Loucy (cell line): ENCODE data around the gene PPP1R10.
"Not testable (repeated sequence)": the region's sequence is repeated elsewhere in the genome, so short reads cannot be mapped to it uniquely, and the experiment has no call there.

ENCODE experiments used
- H2AFZ ChIP-seq: fragments of 200-600 bp; sonication (generic); 2 replicates; pipeline ENCODE4 v1.6.0; 2016; ENCODE audit warnings: antibody characterized with exemption, mild to moderate bottlenecking, low read length, moderate library complexity
- H3F3A ChIP-seq: fragments of 200-600 bp; 2 replicates; pipeline ENCODE4 v1.6.0; 2016; ENCODE audit warnings: antibody characterized with exemption, low read depth, mild to moderate bottlenecking
- H3K27me3 ChIP-seq: fragments of 200-600 bp; sonication (generic); 2 replicates; pipeline ENCODE4 v1.6.1; 2014; ENCODE audit warnings: low read length, mild to moderate bottlenecking; ENCODE audit not compliant: insufficient read depth, poor library complexity, severe bottlenecking
- H3K36me3 ChIP-seq: fragments of 200-600 bp; sonication (generic); 2 replicates; pipeline ENCODE4 v1.6.1; 2016; ENCODE audit warnings: low read length; ENCODE audit not compliant: insufficient read depth
- H3K4me1 ChIP-seq: fragments of 200-600 bp; sonication (generic); 2 replicates; pipeline ENCODE4 v1.5.1; 2014; ENCODE audit warnings: low read length, mild to moderate bottlenecking; ENCODE audit not compliant: insufficient read depth, poor library complexity, severe bottlenecking
- H3K4me2 ChIP-seq: fragments of 200-600 bp; sonication (generic); 2 replicates; pipeline ENCODE4 v1.6.0; 2014; ENCODE audit warnings: antibody characterized with exemption, low read length, low read depth, mild to moderate bottlenecking; ENCODE audit not compliant: poor library complexity, severe bottlenecking
- H3K4me3 ChIP-seq: fragments of 200-600 bp; sonication (generic); 2 replicates; pipeline ENCODE4 v1.5.1; 2014; ENCODE audit warnings: low read length, mild to moderate bottlenecking, mixed read lengths; ENCODE audit not compliant: poor library complexity, severe bottlenecking
- H3K79me2 ChIP-seq: fragments of 200-600 bp; sonication (generic); 2 replicates; pipeline ENCODE4 v1.6.1; 2014; ENCODE audit warnings: low read length; ENCODE audit not compliant: insufficient read depth
- H3K9ac ChIP-seq: fragments of 200-600 bp; sonication (generic); 2 replicates; pipeline ENCODE4 v1.6.0; 2014; ENCODE audit warnings: mild to moderate bottlenecking, low read depth, low read length, moderate library complexity; ENCODE audit not compliant: poor library complexity, severe bottlenecking
- H3K9me2 ChIP-seq: fragments of 200-600 bp; sonication (generic); replicated peaks from 2 replicates; pipeline ENCODE4 v1.6.1; 2016; ENCODE audit warnings: low read depth, low read length, mixed read lengths
- H3K9me3 ChIP-seq: fragments of 200-600 bp; sonication (generic); 2 replicates; pipeline ENCODE4 v1.6.1; 2014; ENCODE audit warnings: mild to moderate bottlenecking, antibody characterized with exemption, low read length, low read depth; ENCODE audit not compliant: insufficient read depth
- H4K20me1 ChIP-seq: fragments of 200-600 bp; sonication (generic); 2 replicates; pipeline ENCODE4 v1.6.0; 2014; ENCODE audit warnings: antibody characterized with exemption, low read length, mild to moderate bottlenecking; ENCODE audit not compliant: insufficient read depth, poor library complexity, severe bottlenecking
- CTCF ChIP-seq: fragments of 200-600 bp; sonication (generic); conservative IDR thresholded peaks from 2 replicates; pipeline ENCODE4 v1.5.1; 2014; ENCODE audit warnings: mild to moderate bottlenecking, antibody characterized with exemption, low read length
- EZH2phosphoT487 ChIP-seq: fragments of 200-600 bp; IDR thresholded peaks from 2 replicates; pipeline ENCODE4 v1.6.1; 2018; ENCODE audit warnings: antibody characterized with exemption, mild to moderate bottlenecking, moderate library complexity, borderline replicate concordance

Gene PPP1R10

GRCh38 chr6:30598912-30599624, 18.0 kb downstream of the PPP1R10 start:
- Histone ChIP-seq H3K4me1 (no peaks in the 10 kb centered on the region), H3K9me3 (no peaks in the 10 kb centered on the region), H3K27me3 (no peaks in the 10 kb centered on the region), H3K4me2 (no peak overlapping the region), H3K9me2 (no peaks in the 10 kb centered on the region), H2AFZ (no peak overlapping the region), H4K20me1 (peaks cover under 1% of the 10 kb centered on the region), H3K4me3 (no peak overlapping the region), H3K79me2 (no peaks in the 10 kb centered on the region), H3K36me3 (peaks cover 39% of the 10 kb centered on the region; the same call in 1 of the 2 replicates), H3F3A (peaks cover 5% of the 10 kb centered on the region; the same call in 1 of the 2 replicates), H3K9ac (no peak overlapping the region)
- no peak for TF ChIP-seq EZH2phosphoT487

GRCh38 chr6:30597315-30598144, 19.5 kb downstream of the PPP1R10 start:
- not testable (repeated sequence) for H3K9me3 ChIP-seq, H3K4me3 ChIP-seq

GRCh38 chr6:30592287-30592686, 24.8 kb downstream of the PPP1R10 start:
- Histone ChIP-seq H3K79me2 (peaks cover 4% of the 10 kb centered on the region; the same call in 1 of the 2 replicates), H3K4me2 (no peak overlapping the region), H4K20me1 (peaks cover 13% of the 10 kb centered on the region), H3F3A (no peaks in the 10 kb centered on the region), H3K4me1 (no peaks in the 10 kb centered on the region), H3K9ac (no peak overlapping the region), H2AFZ (no peak overlapping the region), H3K9me2 (no peaks in the 10 kb centered on the region), H3K36me3 (peaks cover 48% of the 10 kb centered on the region; the same call in 1 of the 2 replicates), H3K4me3 (no peak overlapping the region), H3K9me3 (no peaks in the 10 kb centered on the region), H3K27me3 (no peaks in the 10 kb centered on the region)
- no peak for TF ChIP-seq CTCF
- no peak for TF ChIP-seq EZH2phosphoT487

More at GRCh38 chr6:30597315-30598144, 19.5 kb downstream of the PPP1R10 start:
- peak; percentile 83 for TF ChIP-seq CTCF
- H3K4me2 ChIP-seq, H3K27me3 ChIP-seq, H4K20me1 ChIP-seq, H3K79me2 ChIP-seq, H3K9me2 ChIP-seq, H3F3A ChIP-seq, H3K4me1 ChIP-seq, H3K9ac ChIP-seq, H2AFZ ChIP-seq: not testable (repeated sequence)
- peaks cover 27% of the 10 kb centered on the region; the same call in 1 of the 2 replicates for H3K36me3 ChIP-seq
